ENCODE results near the gene CHD5.

CHD5 gene

GRCh38 chr1:6125366-6125765 is 54.8 kb downstream of the CHD5 start:
- no peaks in the 10 kb centered on the region for H3K27me3 ChIP-seq (ENCODE audit: insufficient read depth, low read length, poor library complexity, severe bottlenecking)
- H2AFZ ChIP-seq (ENCODE audit: low read length): no peak overlapping the region
- H3K9me3 ChIP-seq (ENCODE audit: insufficient read depth, low read depth, low read length): no peaks in the 10 kb centered on the region
- no peak for TF ChIP-seq EZH2phosphoT487 (IDR thresholded peaks at IDR 0.05; ENCODE audit: borderline replicate concordance)
- TF ChIP-seq CTCF (conservative IDR thresholded peaks at IDR 0.05; ENCODE audit: low read length): no peak
- H3K36me3 ChIP-seq (ENCODE audit: insufficient read depth, low read length): no peaks in the 10 kb centered on the region
- no peak overlapping the region for H3K4me3 ChIP-seq (ENCODE audit: low read length, poor library complexity, severe bottlenecking)
- no peaks in the 10 kb centered on the region for H3K4me1 ChIP-seq (ENCODE audit: insufficient read depth, low read length, poor library complexity, severe bottlenecking)
- H4K20me1 ChIP-seq (ENCODE audit: insufficient read depth, low read length, poor library complexity, severe bottlenecking): no peaks in the 10 kb centered on the region
- no peak overlapping the region for H3K4me2 ChIP-seq (ENCODE audit: low read depth, low read length, poor library complexity, severe bottlenecking)
- no peaks in the 10 kb centered on the region for H3K79me2 ChIP-seq (ENCODE audit: insufficient read depth, low read length)
- H3K9me2 ChIP-seq (replicated peaks; ENCODE audit: low read depth, low read length): no peaks in the 10 kb centered on the region
- H3F3A ChIP-seq (ENCODE audit: low read depth): no peaks in the 10 kb centered on the region
- no peak overlapping the region for H3K9ac ChIP-seq (ENCODE audit: low read depth, low read length, poor library complexity, severe bottlenecking)

- no peaks in the 10 kb centered on the region for H4K20me1 ChIP-seq (ENCODE audit: insufficient read depth, low read length, poor library complexity, severe bottlenecking)
- H3K27me3 ChIP-seq (ENCODE audit: insufficient read depth, low read length, poor library complexity, severe bottlenecking): no peaks in the 10 kb centered on the region
- H3K4me2 ChIP-seq (ENCODE audit: low read depth, low read length, poor library complexity, severe bottlenecking): no peak overlapping the region
- no peaks in the 10 kb centered on the region for H3K9me2 ChIP-seq (replicated peaks; ENCODE audit: low read depth, low read length)
- H3K4me1 ChIP-seq (ENCODE audit: insufficient read depth, low read length, poor library complexity, severe bottlenecking): no peaks in the 10 kb centered on the region
- H3F3A ChIP-seq (ENCODE audit: low read depth): no peaks in the 10 kb centered on the region
- no peak overlapping the region for H3K9ac ChIP-seq (ENCODE audit: low read depth, low read length, poor library complexity, severe bottlenecking)
- no peaks in the 10 kb centered on the region for H3K79me2 ChIP-seq (ENCODE audit: insufficient read depth, low read length)
- H3K4me3 ChIP-seq (ENCODE audit: low read length, poor library complexity, severe bottlenecking): no peak overlapping the region
- no peaks in the 10 kb centered on the region for H3K36me3 ChIP-seq (ENCODE audit: insufficient read depth, low read length)
- TF ChIP-seq CTCF (conservative IDR thresholded peaks at IDR 0.05; ENCODE audit: low read length): no peak
- TF ChIP-seq EZH2phosphoT487 (IDR thresholded peaks at IDR 0.05; ENCODE audit: borderline replicate concordance): no peak
- H3K9me3 ChIP-seq (ENCODE audit: insufficient read depth, low read depth, low read length): no peaks in the 10 kb centered on the region
- H2AFZ ChIP-seq (ENCODE audit: low read length): no peak overlapping the region
Measured at GRCh38 chr1:6124746-6125365, 55.3 kb downstream of the CHD5 start.

GRCh38 chr1:6124341-6124740 is 55.8 kb downstream of the CHD5 start:
- H3K4me3 ChIP-seq (ENCODE audit: low read length, poor library complexity, severe bottlenecking): no peak overlapping the region
- no peaks in the 10 kb centered on the region for H3K4me1 ChIP-seq (ENCODE audit: insufficient read depth, low read length, poor library complexity, severe bottlenecking)
- no peaks in the 10 kb centered on the region for H3K9me3 ChIP-seq (ENCODE audit: insufficient read depth, low read depth, low read length)
- H3K36me3 ChIP-seq (ENCODE audit: insufficient read depth, low read length): no peaks in the 10 kb centered on the region
- H3K9me2 ChIP-seq (replicated peaks; ENCODE audit: low read depth, low read length): no peaks in the 10 kb centered on the region
- H3K9ac ChIP-seq (ENCODE audit: low read depth, low read length, poor library complexity, severe bottlenecking): no peak overlapping the region
- H4K20me1 ChIP-seq (ENCODE audit: insufficient read depth, low read length, poor library complexity, severe bottlenecking): no peaks in the 10 kb centered on the region
- H3K4me2 ChIP-seq (ENCODE audit: low read depth, low read length, poor library complexity, severe bottlenecking): no peak overlapping the region
- H3K79me2 ChIP-seq (ENCODE audit: insufficient read depth, low read length): no peaks in the 10 kb centered on the region
- H2AFZ ChIP-seq (ENCODE audit: low read length): no peak overlapping the region
- no peak for TF ChIP-seq CTCF (conservative IDR thresholded peaks at IDR 0.05; ENCODE audit: low read length)
- no peak for TF ChIP-seq EZH2phosphoT487 (IDR thresholded peaks at IDR 0.05; ENCODE audit: borderline replicate concordance)
- no peaks in the 10 kb centered on the region for H3K27me3 ChIP-seq (ENCODE audit: insufficient read depth, low read length, poor library complexity, severe bottlenecking)
- H3F3A ChIP-seq (ENCODE audit: low read depth): no peaks in the 10 kb centered on the region

Data from Loucy (cell line).